ENCODE data around the gene ARHGEF12. TPM values are rescaled to one million over a fixed set of nuclear protein-coding genes. Genes with fewer than 3 reads are reported as not detected.

ARHGEF12 gene
- total RNA-seq, 2 experiments from 2014 or later: 3.6 TPM

DNA sequence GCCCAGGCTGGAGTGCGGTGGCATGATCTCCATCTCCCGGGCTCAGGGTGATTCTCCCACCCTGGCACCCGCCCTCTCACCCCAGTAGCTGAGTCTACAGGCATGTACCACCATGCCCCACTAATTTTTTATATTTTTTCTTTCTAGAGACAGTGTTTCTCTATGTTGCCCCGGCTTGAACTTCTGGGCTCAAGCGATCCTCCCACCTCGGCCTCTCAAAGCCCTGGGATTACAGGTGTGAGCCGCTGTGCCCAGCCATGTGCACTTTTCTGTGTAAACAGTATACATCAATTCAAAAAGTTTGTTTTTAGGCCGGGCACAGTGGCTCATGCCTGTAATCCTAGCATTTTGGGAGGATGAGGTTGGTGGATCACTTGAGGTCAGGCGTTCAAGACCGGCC is 190.0 kb downstream of the ARHGEF12 start:
- no peaks in the 10 kb centered on the region for H3K36me3 ChIP-seq (ENCODE audit: insufficient read depth, low read length)
- no peaks in the 10 kb centered on the region for H3K4me1 Mint-ChIP-seq (ENCODE audit: low read depth)
- H3K9me3 Mint-ChIP-seq: no peaks in the 10 kb centered on the region
- TF ChIP-seq, protein P1, sequence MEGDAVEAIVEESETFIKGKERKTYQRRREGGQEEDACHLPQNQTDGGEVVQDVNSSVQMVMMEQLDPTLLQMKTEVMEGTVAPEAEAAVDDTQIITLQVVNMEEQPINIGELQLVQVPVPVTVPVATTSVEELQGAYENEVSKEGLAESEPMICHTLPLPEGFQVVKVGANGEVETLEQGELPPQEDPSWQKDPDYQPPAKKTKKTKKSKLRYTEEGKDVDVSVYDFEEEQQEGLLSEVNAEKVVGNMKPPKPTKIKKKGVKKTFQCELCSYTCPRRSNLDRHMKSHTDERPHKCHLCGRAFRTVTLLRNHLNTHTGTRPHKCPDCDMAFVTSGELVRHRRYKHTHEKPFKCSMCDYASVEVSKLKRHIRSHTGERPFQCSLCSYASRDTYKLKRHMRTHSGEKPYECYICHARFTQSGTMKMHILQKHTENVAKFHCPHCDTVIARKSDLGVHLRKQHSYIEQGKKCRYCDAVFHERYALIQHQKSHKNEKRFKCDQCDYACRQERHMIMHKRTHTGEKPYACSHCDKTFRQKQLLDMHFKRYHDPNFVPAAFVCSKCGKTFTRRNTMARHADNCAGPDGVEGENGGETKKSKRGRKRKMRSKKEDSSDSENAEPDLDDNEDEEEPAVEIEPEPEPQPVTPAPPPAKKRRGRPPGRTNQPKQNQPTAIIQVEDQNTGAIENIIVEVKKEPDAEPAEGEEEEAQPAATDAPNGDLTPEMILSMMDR (IDR thresholded peaks at IDR 0.05): no peak
- no peak for ATAC-seq (ENCODE audit: poor library complexity)
- H3K27me3 Mint-ChIP-seq: peaks cover 54% of the 10 kb centered on the region
- DNase-seq: no peak
- H3K27me3 ChIP-seq (ENCODE audit: control insufficient read depth in 1 of 2, insufficient read depth in 2 of 2, low read length in 2 of 2): peaks cover 0 to 6% of the 10 kb centered on the region in 2 experiments
- H3K9me3 ChIP-seq (ENCODE audit: control insufficient read depth in 1 of 2, insufficient read depth in 1 of 2, low read length in 2 of 2): peaks cover 0 to 12% of the 10 kb centered on the region in 2 experiments
- no peak overlapping the region for H3K4me3 ChIP-seq (ENCODE audit: low read length)
- POLR2A ChIA-PET: no interaction called here
- H3K27ac ChIP-seq (ENCODE audit: low read depth in 1 of 2, low read length in 2 of 2): no peak overlapping the region
- CTCF ChIA-PET: no interaction called here
- no peak overlapping the region for H3K4me3 Mint-ChIP-seq
- no peak overlapping the region for H3K27ac Mint-ChIP-seq
- no peaks in the 10 kb centered on the region for H3K36me3 Mint-ChIP-seq (ENCODE audit: low read depth)
- intact Hi-C loops (cut with DNase I, micrococcal nuclease): no loop called here
- no peaks in the 10 kb centered on the region for H3K4me1 ChIP-seq (ENCODE audit: insufficient read depth, low read length)

DNA sequence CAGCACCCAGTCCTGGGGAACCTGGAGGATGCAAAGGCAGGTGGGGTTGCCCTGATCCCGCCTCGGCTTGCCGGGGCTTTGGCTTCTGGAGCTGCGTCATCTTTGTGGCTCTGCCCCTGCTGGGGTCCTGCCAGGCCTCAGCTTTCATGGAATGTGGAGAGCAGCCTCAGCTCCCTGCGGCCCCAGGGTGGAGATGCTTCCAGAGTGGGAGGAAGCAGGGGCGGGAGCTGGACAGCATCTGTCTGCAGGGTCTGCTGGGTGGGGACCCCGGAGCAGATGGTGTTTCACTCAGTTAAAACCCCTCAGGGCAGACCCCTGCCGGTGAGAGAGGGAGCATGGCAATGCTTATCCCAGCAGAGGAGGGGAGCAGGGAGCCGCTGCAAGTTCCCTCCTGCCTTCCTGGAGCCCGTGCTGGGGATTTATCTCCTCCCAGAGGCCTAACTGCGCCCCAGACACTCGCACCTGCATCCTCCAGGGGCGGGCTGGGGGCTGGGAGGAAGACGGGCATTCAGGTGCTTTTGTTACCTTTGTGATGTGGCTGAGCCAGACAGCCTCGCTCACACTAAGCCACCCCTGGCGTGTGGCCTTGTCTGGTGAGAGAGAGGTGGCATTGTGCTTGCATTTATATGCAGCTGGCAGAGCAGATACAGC is 191.0 kb downstream of the ARHGEF12 start:
- TF ChIP-seq, protein P1 (IDR thresholded peaks at IDR 0.05): no peak
- intact Hi-C loops (cut with DNase I, micrococcal nuclease): no loop called here
- no peak for ATAC-seq (ENCODE audit: poor library complexity)
- no peak overlapping the region for H3K4me3 ChIP-seq (ENCODE audit: low read length)
- H3K27me3 ChIP-seq (ENCODE audit: control insufficient read depth in 1 of 2, insufficient read depth in 2 of 2, low read length in 2 of 2): peaks cover 0 to 6% of the 10 kb centered on the region in 2 experiments
- H3K27me3 Mint-ChIP-seq: peaks cover 50% of the 10 kb centered on the region
- DNase-seq: no peak
- H3K36me3 Mint-ChIP-seq (ENCODE audit: low read depth): no peaks in the 10 kb centered on the region
- ChIA-PET CTCF (no interaction called here), POLR2A (no interaction called here)
- H3K4me3 Mint-ChIP-seq: no peak overlapping the region
- H3K36me3 ChIP-seq (ENCODE audit: insufficient read depth, low read length): no peaks in the 10 kb centered on the region
- H3K4me1 Mint-ChIP-seq (ENCODE audit: low read depth): no peaks in the 10 kb centered on the region
- peaks cover 0 to 16% of the 10 kb centered on the region in 2 experiments for H3K9me3 ChIP-seq (ENCODE audit: control insufficient read depth in 1 of 2, insufficient read depth in 1 of 2, low read length in 2 of 2)
- no peak overlapping the region for H3K27ac ChIP-seq (ENCODE audit: low read depth in 1 of 2, low read length in 2 of 2)
- H3K4me1 ChIP-seq (ENCODE audit: insufficient read depth, low read length): no peaks in the 10 kb centered on the region
- no peaks in the 10 kb centered on the region for H3K9me3 Mint-ChIP-seq
- H3K27ac Mint-ChIP-seq: no peak overlapping the region

DNA sequence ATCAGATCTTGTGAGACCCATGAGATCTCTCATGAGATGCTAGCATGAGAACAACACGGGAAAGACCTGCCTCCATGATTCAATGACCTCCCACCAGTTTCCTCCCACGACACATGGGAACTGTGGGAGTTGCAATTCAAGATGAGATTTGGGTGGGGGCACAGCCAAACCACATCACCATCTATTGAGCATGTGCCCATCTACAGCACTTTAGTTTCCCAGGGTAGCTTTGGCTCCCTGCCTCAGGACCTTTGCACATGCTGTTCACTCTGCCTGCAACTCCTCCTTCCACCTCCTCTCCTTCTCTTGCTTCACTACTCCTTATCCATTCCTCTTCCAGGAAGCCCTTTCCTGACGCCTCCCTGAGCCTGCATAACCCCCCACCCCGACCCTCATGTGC is 192.5 kb downstream of the ARHGEF12 start:
- Histone ChIP-seq H3K36me3 (ENCODE audit: insufficient read depth, low read length) (no peaks in the 10 kb centered on the region), H3K9me3 (ENCODE audit: control insufficient read depth in 1 of 2, insufficient read depth in 1 of 2, low read length in 2 of 2) (peaks cover 0 to 17% of the 10 kb centered on the region in 2 experiments), H3K27me3 (ENCODE audit: control insufficient read depth in 1 of 2, insufficient read depth in 2 of 2, low read length in 2 of 2) (peaks cover 0 to 6% of the 10 kb centered on the region in 2 experiments), H3K4me1 (ENCODE audit: insufficient read depth, low read length) (no peaks in the 10 kb centered on the region), H3K27ac (ENCODE audit: low read depth in 1 of 2, low read length in 2 of 2) (no peak overlapping the region), H3K4me3 (ENCODE audit: low read length) (no peak overlapping the region)
- no peaks in the 10 kb centered on the region for H3K9me3 Mint-ChIP-seq
- ATAC-seq (ENCODE audit: poor library complexity): no peak
- H3K4me1 Mint-ChIP-seq (ENCODE audit: low read depth): no peaks in the 10 kb centered on the region
- H3K36me3 Mint-ChIP-seq (ENCODE audit: low read depth): no peaks in the 10 kb centered on the region
- TF ChIP-seq, protein P1 (IDR thresholded peaks at IDR 0.05): no peak
- no peak for DNase-seq
- intact Hi-C loops (cut with DNase I, micrococcal nuclease): no loop called here
- H3K27ac Mint-ChIP-seq: no peak overlapping the region
- ChIA-PET CTCF (no interaction called here), POLR2A (no interaction called here)
- H3K27me3 Mint-ChIP-seq: peaks cover 51% of the 10 kb centered on the region
- H3K4me3 Mint-ChIP-seq: no peak overlapping the region

All from CD4-positive, alpha-beta T cell (primary cell).